Loucy (cell line): Measurements from ENCODE around the gene PLEKHA7.
"Not testable (repeated sequence)": the region's sequence is repeated elsewhere in the genome, so short reads cannot be mapped to it uniquely, and the experiment has no call there.

Source experiments
- CTCF ChIP-seq: fragments of 200-600 bp; sonication (generic); conservative IDR thresholded peaks from 2 replicates; pipeline ENCODE4 v1.5.1; 2014; ENCODE audit warnings: mild to moderate bottlenecking, antibody characterized with exemption, low read length
- EZH2phosphoT487 ChIP-seq: fragments of 200-600 bp; IDR thresholded peaks from 2 replicates; pipeline ENCODE4 v1.6.1; 2018; ENCODE audit warnings: antibody characterized with exemption, mild to moderate bottlenecking, moderate library complexity, borderline replicate concordance

- TF ChIP-seq CTCF, EZH2phosphoT487: not testable (repeated sequence)
Observed at GRCh38 chr11:16918543-16919182, 95.6 kb downstream of the PLEKHA7 start.
